Forelimb muscle (tissue), 1 donor: Measurements from ENCODE around the gene EIF3D. TPM values are rescaled to one million over a fixed set of nuclear protein-coding genes. Genes with fewer than 3 reads are reported as not detected.
"Not testable (repeated sequence)": the region's sequence is repeated elsewhere in the genome, so short reads cannot be mapped to it uniquely, and the experiment has no call there.

Source experiments
- DNase-seq: peaks from one replicate; pipeline ENCODE4 v3.0.0-alpha.2; 2013; ENCODE audit warnings: low read depth
- polyA plus RNA-seq: library from polyadenylated mRNA; unstranded; fragments of 120-200 nt; gene quantifications from one replicate; pipeline ENCODE4 v1.2.1, GENCODE V29; 2013; ENCODE audit not compliant: insufficient read length

Gene EIF3D
- polyA plus RNA-seq, 1 donor: 184 TPM

GRCh38 chr22:36550701-36551495 is 21.9 kb upstream of the EIF3D start:
- no peak for DNase-seq

GRCh38 chr22:36549033-36549432 is 20.1 kb upstream of the EIF3D start:
- no peak for DNase-seq

- no peak for DNase-seq
These were observed 19.6 kb upstream of the EIF3D start for GRCh38 chr22:36548606-36549005.

- DNase-seq: no peak
These were observed 18.0 kb upstream of the EIF3D start for GRCh38 chr22:36546932-36547331.

GRCh38 chr22:36546092-36546804 is 17.3 kb upstream of the EIF3D start:
- DNase-seq: no peak

GRCh38 chr22:36544107-36544620 is 15.2 kb upstream of the EIF3D start:
- DNase-seq: no peak

GRCh38 chr22:36541831-36542411 is 13.0 kb upstream of the EIF3D start:
- DNase-seq: no peak

GRCh38 chr22:36540867-36541642 is 12.1 kb upstream of the EIF3D start:
- no peak for DNase-seq

GRCh38 chr22:36538529-36538928 is 9.6 kb upstream of the EIF3D start:
- no peak for DNase-seq

GRCh38 chr22:36536717-36537116 is 7.8 kb upstream of the EIF3D start:
- no peak for DNase-seq

GRCh38 chr22:36533320-36533719 is 4.4 kb upstream of the EIF3D start:
- not testable (repeated sequence) for DNase-seq

- DNase-seq: no peak
These were observed 3.5 kb upstream of the EIF3D start for GRCh38 chr22:36532466-36532865.

- no peak for DNase-seq
These were observed 625 bp downstream of the EIF3D start for GRCh38 chr22:36528341-36528740.

GRCh38 chr22:36522662-36523061 is 6.3 kb downstream of the EIF3D start:
- no peak for DNase-seq

GRCh38 chr22:36520423-36520822 is 8.5 kb downstream of the EIF3D start:
- DNase-seq: no peak

- not testable (repeated sequence) for DNase-seq
These were observed 9.1 kb downstream of the EIF3D start for GRCh38 chr22:36519906-36520305.

- DNase-seq: no peak
These were observed 14.2 kb downstream of the EIF3D start for GRCh38 chr22:36514766-36515165.

- no peak for DNase-seq
These were observed 16.0 kb downstream of the EIF3D start for GRCh38 chr22:36512991-36513390.

- DNase-seq: no peak
These were observed 16.6 kb downstream of the EIF3D start for GRCh38 chr22:36512333-36512732.

GRCh38 chr22:36510966-36511881 is 17.7 kb downstream of the EIF3D start:
- DNase-seq: no peak

GRCh38 chr22:36510384-36510783 is 18.6 kb downstream of the EIF3D start:
- no peak for DNase-seq
